Measurements from ENCODE around the gene NDC1.
"Not testable (repeated sequence)": the region's sequence is repeated elsewhere in the genome, so short reads cannot be mapped to it uniquely, and the experiment has no call there.

Gene NDC1

GRCh38 chr1:53835491-53835890, 2.6 kb downstream of the NDC1 start:
- no peak for DNase-seq
- in situ Hi-C loops (cut with MboI; ENCODE audit: low pct_unique_long_range_greater_than_20kb, low sequenced_read_pairs), result no loop called here

- in situ Hi-C loops (cut with MboI; ENCODE audit: low pct_unique_long_range_greater_than_20kb, low sequenced_read_pairs), result no loop called here
- no peak for DNase-seq
These were observed 3.3 kb downstream of the NDC1 start for GRCh38 chr1:53834776-53835175.

GRCh38 chr1:53833393-53833792, 4.7 kb downstream of the NDC1 start:
- no peak for DNase-seq
- in situ Hi-C loops (cut with MboI; ENCODE audit: low pct_unique_long_range_greater_than_20kb, low sequenced_read_pairs), result no loop called here

- no peak for DNase-seq
- in situ Hi-C loops (cut with MboI; ENCODE audit: low pct_unique_long_range_greater_than_20kb, low sequenced_read_pairs), result no loop called here
These were observed 11.7 kb downstream of the NDC1 start for GRCh38 chr1:53826367-53826766.

GRCh38 chr1:53825306-53825705, 12.8 kb downstream of the NDC1 start:
- in situ Hi-C loops (cut with MboI; ENCODE audit: low pct_unique_long_range_greater_than_20kb, low sequenced_read_pairs), result no loop called here
- DNase-seq, result no peak

GRCh38 chr1:53822931-53823330, 15.2 kb downstream of the NDC1 start:
- no peak for DNase-seq
- in situ Hi-C loops (cut with MboI; ENCODE audit: low pct_unique_long_range_greater_than_20kb, low sequenced_read_pairs), result no loop called here

- DNase-seq, result no peak
- in situ Hi-C loops (cut with MboI; ENCODE audit: low pct_unique_long_range_greater_than_20kb, low sequenced_read_pairs), result no loop called here
These were observed 16.7 kb downstream of the NDC1 start for GRCh38 chr1:53821380-53821779.

- no peak for DNase-seq
- in situ Hi-C loops (cut with MboI; ENCODE audit: low pct_unique_long_range_greater_than_20kb, low sequenced_read_pairs), result no loop called here
These were observed 18.7 kb downstream of the NDC1 start for GRCh38 chr1:53819387-53819786.

GRCh38 chr1:53816584-53816983, 21.5 kb downstream of the NDC1 start:
- in situ Hi-C loops (cut with MboI; ENCODE audit: low pct_unique_long_range_greater_than_20kb, low sequenced_read_pairs), result not testable (repeated sequence)

GRCh38 chr1:53815484-53815883, 22.6 kb downstream of the NDC1 start:
- DNase-seq, result peak; percentile 18

More at GRCh38 chr1:53816584-53816983, 21.5 kb downstream of the NDC1 start:
- DNase-seq, result not testable (repeated sequence)

GRCh38 chr1:53811414-53811851, 26.7 kb downstream of the NDC1 start:
- DNase-seq, result peak; percentile 44
- in situ Hi-C loops (cut with MboI; ENCODE audit: low pct_unique_long_range_greater_than_20kb, low sequenced_read_pairs), result no loop called here

More at GRCh38 chr1:53815484-53815883, 22.6 kb downstream of the NDC1 start:
- in situ Hi-C loops (cut with MboI; ENCODE audit: low pct_unique_long_range_greater_than_20kb, low sequenced_read_pairs), result not testable (repeated sequence)

- DNase-seq, result no peak
- in situ Hi-C loops (cut with MboI; ENCODE audit: low pct_unique_long_range_greater_than_20kb, low sequenced_read_pairs), result no loop called here
These were observed 27.6 kb downstream of the NDC1 start for GRCh38 chr1:53810497-53810896.

- in situ Hi-C loops (cut with MboI; ENCODE audit: low pct_unique_long_range_greater_than_20kb, low sequenced_read_pairs), result no loop called here
- no peak for DNase-seq
These were observed 28.1 kb downstream of the NDC1 start for GRCh38 chr1:53810007-53810406.

GRCh38 chr1:53807916-53808315, 30.2 kb downstream of the NDC1 start:
- in situ Hi-C loops (cut with MboI; ENCODE audit: low pct_unique_long_range_greater_than_20kb, low sequenced_read_pairs), result no loop called here
- no peak for DNase-seq

GRCh38 chr1:53804791-53805505, 33.1 kb downstream of the NDC1 start:
- DNase-seq, result no peak
- in situ Hi-C loops (cut with MboI; ENCODE audit: low pct_unique_long_range_greater_than_20kb, low sequenced_read_pairs), result no loop called here

- DNase-seq, result no peak
- in situ Hi-C loops (cut with MboI; ENCODE audit: low pct_unique_long_range_greater_than_20kb, low sequenced_read_pairs), result no loop called here
These were observed 33.9 kb downstream of the NDC1 start for GRCh38 chr1:53804181-53804580.

GRCh38 chr1:53800621-53801020, 37.5 kb downstream of the NDC1 start:
- DNase-seq, result no peak
- in situ Hi-C loops (cut with MboI; ENCODE audit: low pct_unique_long_range_greater_than_20kb, low sequenced_read_pairs), result no loop called here

- in situ Hi-C loops (cut with MboI; ENCODE audit: low pct_unique_long_range_greater_than_20kb, low sequenced_read_pairs), result no loop called here
- DNase-seq, result no peak
These were observed 39.0 kb downstream of the NDC1 start for GRCh38 chr1:53799141-53799540.

- no peak for DNase-seq
- in situ Hi-C loops (cut with MboI; ENCODE audit: low pct_unique_long_range_greater_than_20kb, low sequenced_read_pairs), result no loop called here
These were observed 45.3 kb downstream of the NDC1 start for GRCh38 chr1:53792806-53793205.

GRCh38 chr1:53787655-53788054, 50.4 kb downstream of the NDC1 start:
- in situ Hi-C loops (cut with MboI; ENCODE audit: low pct_unique_long_range_greater_than_20kb, low sequenced_read_pairs), result no loop called here
- no peak for DNase-seq

GRCh38 chr1:53783056-53783455, 55.0 kb downstream of the NDC1 start:
- in situ Hi-C loops (cut with MboI; ENCODE audit: low pct_unique_long_range_greater_than_20kb, low sequenced_read_pairs), result no loop called here
- DNase-seq, result no peak

All from KBM-7 (cell line).